SKM-1 (cell line): ENCODE measurements around the gene MTA2.

Experiments used
- DNase-seq: peaks from one replicate; lab custom pipeline; 2025; ENCODE audit not compliant: unreplicated experiment; lab: John Stamatoyannopoulos, UW

MTA2 gene

DNA sequence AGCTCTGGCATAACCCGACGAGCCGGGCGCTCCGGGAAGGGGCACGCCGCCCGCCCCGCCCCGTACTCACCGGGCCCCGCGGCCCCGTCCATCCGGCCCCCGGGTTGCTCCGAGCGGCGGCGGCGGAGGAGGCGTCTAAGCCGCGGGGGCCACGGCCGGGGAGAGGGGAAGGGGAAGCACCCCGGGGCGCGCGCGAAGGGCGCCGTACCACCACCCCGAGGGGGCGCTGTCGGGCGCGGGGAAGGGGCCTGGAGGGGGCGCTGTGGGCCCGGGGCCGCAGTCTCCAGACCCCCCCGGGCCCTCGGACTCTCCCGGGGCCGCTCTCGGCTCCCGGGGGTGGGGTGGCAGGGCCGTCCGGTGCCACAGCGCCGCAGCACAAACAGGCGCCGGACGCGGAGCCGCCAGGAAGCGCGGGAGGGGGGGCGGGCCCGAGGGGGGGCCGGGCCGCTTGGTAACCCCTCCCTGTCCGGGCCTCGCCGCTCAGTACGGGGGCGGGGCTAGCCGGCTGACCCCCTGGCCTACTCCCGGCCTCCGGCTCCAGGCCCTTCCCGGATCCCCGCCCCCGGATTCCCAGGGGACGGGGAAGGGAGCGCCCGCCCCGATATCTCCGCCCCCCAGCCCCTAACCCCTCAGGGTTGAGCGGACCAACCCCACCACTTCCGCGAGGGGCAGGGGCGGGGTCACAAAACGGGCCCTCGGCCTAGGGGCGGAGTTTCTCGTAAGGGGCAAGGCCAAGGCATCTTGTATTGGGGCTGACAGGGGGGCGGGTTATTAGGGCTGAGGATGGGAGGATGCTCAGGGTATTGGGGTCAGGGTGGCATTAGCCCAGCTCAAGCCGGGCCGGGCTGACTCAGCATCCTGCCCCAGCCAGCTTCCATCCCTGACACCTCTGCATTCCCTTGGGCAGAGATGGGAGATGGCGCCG, 11.0 kb upstream of the MTA2 start, which contains the start of the genes EML3 and ROM1:
TSS of gene EML3 (minus strand) at position 410 of the 925 bp plus-strand sequence. CDS start at position 92, 318 bp downstream.
TSS of gene ROM1 (plus strand) at position 892 of the 925 bp plus-strand sequence. CDS start at position 917, 25 bp downstream.
- DNase-seq: peak; percentile 63

DNA sequence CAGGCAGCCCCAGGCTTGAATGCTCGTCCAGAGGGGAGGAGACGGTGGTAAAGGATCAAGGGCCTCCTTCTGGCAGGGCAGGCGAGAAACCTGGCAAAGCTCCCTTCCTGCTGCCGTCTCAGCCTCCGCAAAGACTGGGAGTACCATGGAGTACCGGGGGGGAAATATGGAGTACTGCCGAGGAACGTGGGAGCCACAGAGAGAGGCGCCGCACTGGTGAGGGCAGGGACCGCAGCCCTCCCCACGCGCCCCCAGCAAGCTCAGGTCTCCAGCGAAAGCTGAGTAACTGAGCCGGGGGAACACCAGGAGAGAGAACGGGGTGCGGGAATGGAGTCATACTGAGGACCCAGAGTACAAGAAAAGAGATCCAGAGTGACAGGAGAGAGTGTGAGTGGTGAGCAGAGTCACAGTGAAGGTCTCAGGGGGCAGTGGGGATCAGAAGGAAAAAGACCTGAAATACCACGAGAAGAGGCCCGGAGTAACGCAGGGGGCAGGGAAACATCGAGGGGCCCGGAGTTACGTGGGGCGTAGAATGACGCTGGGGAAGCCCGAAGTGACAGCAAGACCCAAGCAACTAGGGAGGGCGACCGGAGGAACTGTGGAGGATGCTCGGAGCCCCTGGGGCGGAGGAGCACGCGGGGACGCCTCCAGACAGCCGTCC, 10.2 kb upstream of the MTA2 start:
- DNase-seq: peak; percentile 31

DNA sequence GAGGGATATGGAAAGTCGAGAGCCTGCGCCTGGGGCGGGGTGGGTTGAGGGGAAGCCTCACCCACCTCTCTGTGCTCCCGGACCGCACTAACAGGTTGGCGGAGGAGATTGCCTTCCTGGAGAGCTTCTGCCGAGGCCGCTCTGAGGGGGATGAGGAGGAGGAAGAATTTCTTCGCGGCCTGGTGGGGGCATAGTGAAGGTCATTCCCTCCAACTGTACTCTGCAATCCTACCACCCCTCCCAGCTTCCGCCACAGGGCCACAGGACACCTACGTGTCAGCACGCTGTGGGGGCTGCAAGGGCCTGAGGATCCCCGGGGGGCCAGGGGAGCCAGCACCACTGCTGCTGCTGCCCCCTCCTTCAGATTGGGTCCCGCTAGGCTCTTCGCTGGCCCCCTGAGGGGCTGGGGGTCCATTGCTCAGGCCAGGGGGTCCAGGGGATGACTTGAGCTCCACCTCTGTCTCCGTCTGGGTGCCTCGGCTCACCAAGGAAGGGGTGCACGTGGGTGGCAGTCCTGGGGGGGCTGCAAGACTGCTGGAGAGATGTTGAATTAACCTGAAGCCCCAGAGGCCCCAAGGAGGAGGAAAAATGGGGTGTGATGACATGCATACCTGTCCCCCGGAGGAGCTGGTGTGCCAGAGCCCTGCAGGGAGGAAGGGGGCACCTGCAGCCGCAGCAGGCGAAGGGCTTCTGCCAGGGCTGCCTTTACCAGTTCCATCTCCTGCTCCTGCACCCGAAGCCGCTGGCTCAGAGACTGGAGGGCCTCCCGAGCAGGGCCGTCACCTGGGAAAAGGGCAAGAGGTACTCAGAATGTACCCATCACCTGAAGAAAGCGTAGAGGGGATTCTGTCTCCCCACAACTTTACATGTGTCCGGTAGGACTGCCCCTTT, 9.4 kb upstream of the MTA2 start:
- no peak for DNase-seq

DNA sequence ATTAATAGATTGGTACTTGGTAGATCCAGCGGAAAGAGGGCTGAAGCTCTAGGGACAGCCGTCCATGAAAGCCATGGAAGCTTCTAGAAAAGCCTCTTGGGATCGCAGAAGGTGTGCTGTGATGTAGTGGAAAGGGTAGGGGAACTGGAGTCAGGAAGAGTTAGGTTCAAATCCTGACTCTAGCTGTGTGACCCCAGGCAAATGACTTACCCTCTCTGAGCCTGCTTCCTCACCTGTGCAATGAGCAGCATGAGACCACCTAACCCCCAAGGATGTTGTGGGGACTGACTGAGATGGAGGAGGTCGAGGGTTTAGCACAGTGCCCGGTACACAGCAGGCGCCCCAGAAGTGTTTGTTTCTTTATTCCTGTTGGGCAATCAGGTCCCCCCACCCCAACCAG, 8.7 kb upstream of the MTA2 start:
- no peak for DNase-seq

DNA sequence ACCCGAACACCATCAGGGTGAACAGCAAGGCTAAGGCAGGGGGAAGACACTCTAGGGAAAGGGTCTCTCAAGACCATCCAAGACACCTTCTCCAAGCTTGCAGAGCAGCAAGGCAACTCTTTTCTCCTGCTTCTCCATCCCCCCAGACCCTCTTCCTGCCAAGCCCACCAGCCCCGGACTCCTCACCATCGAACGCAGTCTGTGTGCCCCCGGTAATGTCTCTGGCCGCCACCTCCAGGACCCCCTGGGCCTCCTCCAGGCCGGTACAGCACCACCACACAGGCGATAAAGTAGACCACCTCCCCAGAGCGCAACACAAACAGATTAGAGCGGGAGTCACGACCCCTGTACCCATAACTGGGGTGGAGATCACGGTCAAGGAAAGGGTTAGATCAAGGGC, 7.1 kb upstream of the MTA2 start:
- DNase-seq: no peak

DNA sequence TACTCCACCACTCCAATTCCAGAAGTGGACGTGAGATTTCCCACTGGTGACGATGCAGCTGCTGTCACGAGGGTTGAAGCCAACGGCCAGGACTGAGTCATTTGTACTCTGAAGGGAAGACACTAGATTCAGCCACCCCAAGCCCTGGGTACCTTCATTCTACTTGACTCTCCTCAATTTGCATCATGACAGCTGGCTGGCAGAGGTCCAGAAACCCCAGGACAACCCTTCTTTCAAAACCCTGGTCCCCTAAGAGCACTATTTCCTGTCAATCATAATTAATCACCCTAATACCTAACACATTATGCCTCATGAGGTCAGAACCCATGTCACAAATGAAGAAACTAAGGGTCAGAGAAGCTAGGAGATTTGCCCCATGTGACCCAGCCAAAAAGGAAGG, 6.0 kb upstream of the MTA2 start:
- no peak for DNase-seq

GRCh38 chr11:62605902-62606301, 4.2 kb upstream of the MTA2 start:
- DNase-seq: no peak

GRCh38 chr11:62605467-62605866, 3.8 kb upstream of the MTA2 start:
- DNase-seq: no peak

- no peak for DNase-seq
Measured at GRCh38 chr11:62604460-62605120, 2.9 kb upstream of the MTA2 start.

DNA sequence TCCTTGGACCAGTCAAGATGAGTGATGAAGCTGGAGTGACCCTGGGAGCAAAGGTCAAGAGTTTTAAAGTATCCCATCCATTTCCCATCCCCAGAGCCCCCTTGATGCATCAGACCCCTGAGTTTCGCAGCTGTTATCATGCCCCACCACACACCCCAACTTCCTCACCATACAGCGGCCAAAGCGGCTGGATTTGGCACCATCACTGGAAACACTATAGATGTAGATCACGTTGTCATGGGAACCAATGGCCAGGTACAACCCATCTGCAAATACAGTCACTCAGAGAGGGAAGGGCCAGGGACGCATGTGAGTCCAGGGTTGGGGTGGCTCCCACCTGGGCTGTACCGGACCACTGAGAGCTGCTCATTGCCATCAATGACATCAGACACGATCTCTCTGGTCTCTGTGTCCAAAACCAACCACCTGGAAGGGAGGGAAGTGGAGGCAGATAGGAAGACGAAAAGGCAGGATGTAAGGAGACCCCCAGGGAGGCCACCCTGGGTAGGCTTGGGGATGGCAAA, 2.2 kb upstream of the MTA2 start:
- no peak for DNase-seq

DNA sequence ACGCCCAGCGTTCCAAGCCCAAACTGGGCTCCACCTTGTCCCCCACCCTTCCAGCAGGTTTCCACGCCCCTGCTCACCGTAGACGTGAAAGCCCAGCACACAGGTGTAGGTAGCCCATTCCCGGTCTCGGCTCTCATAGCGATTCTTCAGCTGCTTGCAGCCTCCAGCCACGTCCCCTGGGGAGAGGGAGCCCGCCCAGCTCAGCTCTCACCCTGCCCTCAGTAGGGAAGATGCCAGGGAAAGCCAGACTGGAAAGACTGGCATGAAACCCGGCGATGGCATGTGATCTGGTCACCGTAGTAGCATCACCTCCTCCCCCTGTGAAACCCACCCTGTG, 1.4 kb upstream of the MTA2 start:
- DNase-seq: no peak

DNA sequence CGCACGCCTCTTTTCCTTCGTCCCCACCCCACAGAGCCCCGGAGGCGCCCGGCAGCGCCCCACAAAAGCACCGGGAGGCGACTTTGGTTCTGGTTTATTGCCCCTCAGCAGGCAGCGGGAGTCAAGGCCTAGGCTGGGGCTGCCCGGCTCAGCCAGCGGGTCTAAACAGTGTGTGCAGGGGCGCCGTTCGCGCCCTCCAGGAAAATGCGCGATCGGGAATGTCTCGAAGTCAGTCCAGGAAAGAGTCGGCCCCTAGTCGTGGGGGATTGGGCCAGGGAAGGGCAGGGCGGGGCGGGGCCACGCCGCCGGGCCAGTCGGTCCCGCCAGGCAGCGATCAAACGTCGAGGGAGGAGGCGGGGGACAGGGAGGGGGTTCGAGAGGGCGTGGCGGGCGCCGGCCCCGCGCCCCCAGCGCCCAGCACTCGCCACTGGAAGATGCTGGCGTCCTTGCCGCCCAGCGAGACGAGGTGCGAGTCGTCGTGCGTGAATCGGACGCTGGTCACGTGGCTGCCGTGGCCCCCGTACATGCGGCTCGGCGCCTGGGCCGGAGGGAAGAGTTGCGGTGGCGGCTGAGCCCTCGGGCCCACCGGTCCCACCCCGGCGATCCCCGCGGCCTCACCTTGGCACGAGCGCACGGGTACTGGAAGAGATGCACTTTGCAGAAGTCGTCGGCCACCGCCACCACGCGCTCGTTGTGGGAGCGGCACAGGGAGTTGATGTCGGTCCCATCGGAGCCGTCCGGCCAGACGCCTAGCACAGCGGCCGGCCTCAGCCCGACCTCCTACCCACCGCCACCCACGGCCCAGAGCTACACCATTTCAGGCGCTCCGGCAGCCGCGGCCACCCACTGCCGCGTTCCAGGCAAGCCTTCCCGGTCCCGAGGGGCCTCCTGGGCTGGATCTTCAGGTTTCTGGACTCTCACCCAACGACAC, 741 bp upstream of the MTA2 start:
- no peak for DNase-seq

DNA sequence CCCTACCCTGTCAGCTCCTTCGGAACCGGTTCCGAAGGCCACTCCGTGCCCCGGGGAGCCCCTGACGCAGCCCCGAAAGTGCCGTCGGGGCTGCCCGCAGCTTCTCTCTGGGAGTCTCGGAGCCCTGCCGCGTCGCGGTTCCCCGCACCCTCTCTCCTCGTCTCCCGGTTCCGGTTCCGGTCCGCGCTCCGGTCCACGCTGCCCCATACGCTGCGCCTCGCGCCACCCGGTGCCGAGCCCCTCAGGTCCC, 618 bp downstream of the MTA2 start:
- DNase-seq: no peak

GRCh38 chr11:62600367-62601121, 1.1 kb downstream of the MTA2 start:
- DNase-seq: no peak

DNA sequence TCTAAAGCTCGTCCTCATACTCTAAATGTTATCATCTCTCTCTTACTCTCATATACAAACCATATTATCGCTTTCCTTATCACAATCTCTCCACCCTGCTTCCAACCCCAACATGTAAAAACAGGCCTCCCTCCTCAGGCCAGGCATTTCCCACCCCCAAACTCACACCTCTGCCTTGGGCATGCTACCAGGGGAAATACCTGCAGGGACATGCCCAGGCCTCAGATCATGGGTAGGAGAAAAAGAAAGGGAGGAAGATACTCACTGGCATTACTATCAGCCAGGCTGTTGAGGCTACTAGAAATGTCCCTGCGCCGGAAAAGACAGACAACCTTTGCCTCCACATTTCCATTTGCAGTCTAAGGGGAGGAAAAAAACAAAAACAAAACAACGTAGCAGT, 1.8 kb downstream of the MTA2 start:
- DNase-seq: no peak

GRCh38 chr11:62599069-62599696, 2.5 kb downstream of the MTA2 start:
- peak; percentile 97 for DNase-seq

GRCh38 chr11:62595124-62595523, 6.5 kb downstream of the MTA2 start:
- DNase-seq: no peak

DNA sequence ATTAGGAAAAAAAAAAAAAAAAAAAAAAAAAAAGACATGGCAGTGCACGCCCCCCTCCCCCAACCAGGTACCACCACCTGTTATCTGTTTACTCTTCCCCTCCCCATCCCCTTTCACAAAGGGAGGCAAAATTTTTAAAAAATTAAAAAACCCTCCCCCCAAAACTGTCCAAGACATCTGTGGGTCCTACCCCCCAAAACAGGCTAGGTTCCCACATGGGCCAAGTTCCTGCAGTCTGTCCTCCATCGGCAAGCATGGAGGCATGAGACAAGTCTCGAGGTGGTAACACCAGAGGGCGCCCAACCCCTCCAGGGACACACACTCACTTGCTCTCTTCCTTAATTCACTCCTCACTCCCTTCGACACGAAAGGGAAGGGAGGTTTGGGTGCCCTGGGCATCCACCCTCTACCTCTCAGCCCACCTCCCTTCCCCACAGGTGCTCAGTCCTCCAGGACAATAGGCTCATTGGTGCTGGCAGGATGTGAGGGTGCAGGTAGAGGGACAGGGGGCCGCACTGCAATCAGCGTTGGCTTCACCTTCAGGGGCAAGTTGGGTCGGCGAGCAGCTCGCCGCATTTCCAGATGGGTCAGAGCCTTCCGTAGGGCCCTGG, 8.1 kb downstream of the MTA2 start:
- peak; percentile 61 for DNase-seq
